Tibial nerve (tissue), 4 donors: ENCODE data around the gene SMARCA2. TPM values are rescaled to one million over a fixed set of nuclear protein-coding genes. Genes with fewer than 3 reads are reported as not detected.

Experiments used
- DNase-seq, 2 donors: peaks; one replicate each; pipeline ENCODE4 v3.0.0-alpha.2; 2019; ENCODE audit warnings: low spot score in 2 of 2
- H3K27ac ChIP-seq, 4 donors: fragments of 200-600 bp; sonication (generic) in 3 of 4; one replicate each; pipeline ENCODE4 v1.5.1; 2017 to 2019; ENCODE audit warnings: mild to moderate bottlenecking in 1 of 4
- H3K27me3 ChIP-seq, 2 donors: fragments of 200-600 bp; sonication (generic) in 1 of 2; one replicate each; pipeline versions ENCODE4 v1.5.1 to v1.6.0; 2017 to 2019
- H3K36me3 ChIP-seq, 3 donors: fragments of 200-600 bp; sonication (generic); one replicate each; pipeline ENCODE4 v1.5.1; 2018 to 2019
- H3K4me1 ChIP-seq, 4 donors: fragments of 200-600 bp; sonication (generic) in 3 of 4; one replicate each; pipeline ENCODE4 v1.5.1; 2017 to 2019
- H3K4me3 ChIP-seq, 4 donors: fragments of 200-600 bp; sonication (generic) in 3 of 4; one replicate each; pipeline ENCODE4 v1.5.1; 2017 to 2019; ENCODE audit warnings: mild to moderate bottlenecking in 1 of 4, moderate library complexity in 1 of 4
- H3K9me3 ChIP-seq, 4 donors: fragments of 200-600 bp; sonication (generic) in 3 of 4; one replicate each; pipeline ENCODE4 v1.5.1; 2017 to 2019
- CTCF ChIP-seq, 5 experiments: fragments of 200-600 bp in 3 of 5; fragments of 450-650 bp in 2 of 5; sonication (generic) in 3 of 5; IDR thresholded peaks; one replicate each; pipeline ENCODE4 v1.5.1; 2016 to 2019; ENCODE audit warnings: antibody characterized with exemption in 5 of 5, mild to moderate bottlenecking in 3 of 5, moderate library complexity in 2 of 5
- EP300 ChIP-seq, 2 donors: sonication (generic); formaldehyde crosslinking; IDR thresholded peaks; one replicate each; pipeline ENCODE4 v1.6.1; 2017; ENCODE audit warnings: antibody characterized with exemption in 2 of 2, mild to moderate bottlenecking in 1 of 2
- POLR2A ChIP-seq, 2 donors: fragments of 450-650 bp; IDR thresholded peaks; one replicate each; pipeline ENCODE4 v1.6.1; 2017; ENCODE audit warnings: antibody characterized with exemption in 2 of 2, mild to moderate bottlenecking in 2 of 2, moderate library complexity in 2 of 2
- WGBS, 2 donors: methylation state at CpG; one replicate each; pipeline ENCODE4 v1.1.5; 2018; 5-methylcytosine and 5-hydroxymethylcytosine counted together
- total RNA-seq, 4 donors: library from RNA; depleted of rRNA; stranded (reverse); fragments of >200 nt; gene quantifications; one replicate each; pipeline ENCODE4 v1.1.0, GENCODE V29; 2016

The SMARCA2 gene
- total RNA-seq, 4 donors from 2014 or later: 75.9 to 140 (median 119) TPM

- 17 to 37% methylated on average over 4 of the region's 4 CpGs for WGBS, 2 donors
- H3K27me3 ChIP-seq: no peaks in the 10 kb centered on the region
- peak overlapping the region in 3 of 4 donors; percentile 1 to 22 (median 7) for H3K4me3 ChIP-seq
- peaks cover 0 to 16% (median 4%) of the 10 kb centered on the region in 3 donors for H3K36me3 ChIP-seq
- peak in 1 of 2 donors; percentile 11 for TF ChIP-seq EP300 (IDR thresholded peaks at IDR 0.05)
- no peak for TF ChIP-seq CTCF (IDR thresholded peaks at IDR 0.05)
- TF ChIP-seq POLR2A (IDR thresholded peaks at IDR 0.05): no peak
- H3K9me3 ChIP-seq: no peaks in the 10 kb centered on the region
- H3K4me1 ChIP-seq: peaks cover 0 to 61% (median 24%) of the 10 kb centered on the region in 4 donors
- peak in 1 of 2 donors; percentile 17 for DNase-seq
- peak overlapping the region in 3 of 4 donors; percentile 54 to 83 (median 57) for H3K27ac ChIP-seq
Observed at GRCh38 chr9:2126331-2126803, 111.2 kb downstream of the SMARCA2 start.

GRCh38 chr9:2127486-2127885 lies 112.3 kb downstream of the SMARCA2 start:
- Histone ChIP-seq H3K4me3 (no peak overlapping the region), H3K4me1 (peaks cover 0 to 60% (median 26%) of the 10 kb centered on the region in 4 donors), H3K27ac (peak overlapping the region in 2 of 4 donors; percentile 47 to 54), H3K9me3 (no peaks in the 10 kb centered on the region), H3K36me3 (peaks cover 0 to 16% (median 0%) of the 10 kb centered on the region in 3 donors), H3K27me3 (no peaks in the 10 kb centered on the region)
- TF ChIP-seq POLR2A (IDR thresholded peaks at IDR 0.05) (no peak), EP300 (IDR thresholded peaks at IDR 0.05) (no peak), CTCF (IDR thresholded peaks at IDR 0.05) (no peak)
- no peak for DNase-seq
- 82 to 94% methylated on average over 1 of the region's 1 CpG for WGBS, 2 donors

GRCh38 chr9:2128141-2128540 lies 113.0 kb downstream of the SMARCA2 start:
- H3K4me3 ChIP-seq: no peak overlapping the region
- peak overlapping the region in 1 of 4 donors; percentile 47 for H3K27ac ChIP-seq
- 64 to 85% methylated on average over 3 of the region's 3 CpGs for WGBS, 2 donors
- peaks cover 0 to 65% (median 28%) of the 10 kb centered on the region in 4 donors for H3K4me1 ChIP-seq
- no peaks in the 10 kb centered on the region for H3K9me3 ChIP-seq
- no peak for TF ChIP-seq CTCF (IDR thresholded peaks at IDR 0.05)
- TF ChIP-seq EP300 (IDR thresholded peaks at IDR 0.05): no peak
- TF ChIP-seq POLR2A (IDR thresholded peaks at IDR 0.05): no peak
- no peak for DNase-seq
- no peaks in the 10 kb centered on the region for H3K27me3 ChIP-seq
- peaks cover 0 to 16% (median 0%) of the 10 kb centered on the region in 3 donors for H3K36me3 ChIP-seq

- Histone ChIP-seq H3K4me3 (no peak overlapping the region), H3K27ac (no peak overlapping the region), H3K4me1 (peaks cover 0 to 65% (median 28%) of the 10 kb centered on the region in 4 donors), H3K27me3 (no peaks in the 10 kb centered on the region), H3K9me3 (no peaks in the 10 kb centered on the region), H3K36me3 (peaks cover 0 to 11% (median 0%) of the 10 kb centered on the region in 3 donors)
- TF ChIP-seq CTCF (IDR thresholded peaks at IDR 0.05): no peak
- TF ChIP-seq POLR2A (IDR thresholded peaks at IDR 0.05): no peak
- TF ChIP-seq EP300 (IDR thresholded peaks at IDR 0.05): no peak
- 75 to 77% methylated on average over 1 of the region's 1 CpG for WGBS, 2 donors
- DNase-seq: no peak
Observed at GRCh38 chr9:2128618-2129017, 113.5 kb downstream of the SMARCA2 start.

- peaks cover 0 to 19% (median 0%) of the 10 kb centered on the region in 3 donors for H3K36me3 ChIP-seq
- DNase-seq: no peak
- H3K9me3 ChIP-seq: no peaks in the 10 kb centered on the region
- no peak overlapping the region for H3K27ac ChIP-seq
- peaks cover 0 to 44% (median 22%) of the 10 kb centered on the region in 4 donors for H3K4me1 ChIP-seq
- H3K4me3 ChIP-seq: no peak overlapping the region
- TF ChIP-seq POLR2A (IDR thresholded peaks at IDR 0.05) (no peak), EP300 (IDR thresholded peaks at IDR 0.05) (no peak), CTCF (IDR thresholded peaks at IDR 0.05) (no peak)
- 72 to 82% methylated on average over 3 of the region's 3 CpGs for WGBS, 2 donors
- no peaks in the 10 kb centered on the region for H3K27me3 ChIP-seq
Observed at GRCh38 chr9:2130941-2131340, 115.8 kb downstream of the SMARCA2 start.
